ENCODE results near the gene EVL. TPM values are rescaled to one million over a fixed set of nuclear protein-coding genes. Genes with fewer than 3 reads are reported as not detected.

Gene EVL
- total and polyA plus RNA-seq, 2 donors (not counting 3 experiments of a cell fraction or from before 2014, with no cell fraction given), result 34.6 to 62.5 TPM

GRCh38 chr14:100056964-100057795, 8.0 kb upstream of the EVL start:
- Histone ChIP-seq H3K4me3 (replicated peaks in 1 of 3; ENCODE audit: insufficient read depth in 1 of 3, low read depth in 1 of 3, low read length in 3 of 3) (no peak overlapping the region), H3K27me3 (ENCODE audit: control insufficient read depth in 2 of 2, insufficient read depth in 2 of 2, low read length in 2 of 2) (no peaks in the 10 kb centered on the region), H3K79me2 (ENCODE audit: control insufficient read depth, insufficient read depth, low read length) (peaks cover 2% of the 10 kb centered on the region), H3K9me3 (replicated peaks; ENCODE audit: control insufficient read depth, insufficient read depth, low read length) (no peaks in the 10 kb centered on the region), H2AFZ (ENCODE audit: low read depth, low read length) (no peak overlapping the region), H3K9me1 (replicated peaks; ENCODE audit: control insufficient read depth, extremely low read depth, insufficient read depth, low read length) (no peaks in the 10 kb centered on the region), H3K27ac (ENCODE audit: insufficient read depth, low read depth, low read length) (no peak overlapping the region), H3K4me1 (ENCODE audit: control insufficient read depth, extremely low read depth, insufficient read depth, low read length) (peaks cover 9% of the 10 kb centered on the region), H3K9ac (replicated peaks; ENCODE audit: extremely low read depth, insufficient read depth, low read length) (no peak overlapping the region), H3K36me3 (ENCODE audit: control insufficient read depth in 2 of 2, extremely low read depth in 1 of 2, insufficient read depth in 2 of 2, low read length in 2 of 2) (no peaks in the 10 kb centered on the region), H3K4me2 (ENCODE audit: insufficient read depth, low read length) (no peak overlapping the region), H4K20me1 (replicated peaks; ENCODE audit: control insufficient read depth, extremely low read depth, insufficient read depth, low read length) (no peaks in the 10 kb centered on the region)
- POLR2A ChIA-PET, result no interaction called here
- TF ChIP-seq EZH2 (IDR thresholded peaks at IDR 0.05; ENCODE audit: borderline replicate concordance, low read depth, low read length, severe bottlenecking), result no peak
- TF ChIP-seq, protein P1, sequence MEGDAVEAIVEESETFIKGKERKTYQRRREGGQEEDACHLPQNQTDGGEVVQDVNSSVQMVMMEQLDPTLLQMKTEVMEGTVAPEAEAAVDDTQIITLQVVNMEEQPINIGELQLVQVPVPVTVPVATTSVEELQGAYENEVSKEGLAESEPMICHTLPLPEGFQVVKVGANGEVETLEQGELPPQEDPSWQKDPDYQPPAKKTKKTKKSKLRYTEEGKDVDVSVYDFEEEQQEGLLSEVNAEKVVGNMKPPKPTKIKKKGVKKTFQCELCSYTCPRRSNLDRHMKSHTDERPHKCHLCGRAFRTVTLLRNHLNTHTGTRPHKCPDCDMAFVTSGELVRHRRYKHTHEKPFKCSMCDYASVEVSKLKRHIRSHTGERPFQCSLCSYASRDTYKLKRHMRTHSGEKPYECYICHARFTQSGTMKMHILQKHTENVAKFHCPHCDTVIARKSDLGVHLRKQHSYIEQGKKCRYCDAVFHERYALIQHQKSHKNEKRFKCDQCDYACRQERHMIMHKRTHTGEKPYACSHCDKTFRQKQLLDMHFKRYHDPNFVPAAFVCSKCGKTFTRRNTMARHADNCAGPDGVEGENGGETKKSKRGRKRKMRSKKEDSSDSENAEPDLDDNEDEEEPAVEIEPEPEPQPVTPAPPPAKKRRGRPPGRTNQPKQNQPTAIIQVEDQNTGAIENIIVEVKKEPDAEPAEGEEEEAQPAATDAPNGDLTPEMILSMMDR (IDR thresholded peaks at IDR 0.05; ENCODE audit: extremely low read depth in 1 of 2, insufficient read depth in 1 of 2, low read depth in 1 of 2, low read length in 2 of 2), result peak in 1 of 2 donors; percentile 28
- DNase-seq (ENCODE audit: low read depth, low spot score) (peak; percentile 39), FAIRE-seq (peak; percentile 83)
- intact Hi-C loops (cut with micrococcal nuclease) (loop anchor here (1.0 to 2.0 kb wide), 2 partner anchors 51 to 136 kb away; no protein-coding TSS in a partner anchor), dilution Hi-C loops (cut with MboI; ENCODE audit: extremely low pct_ligation_motif_present, low sequenced_read_pairs) (no loop called here)
- CTCF ChIA-PET, result interaction anchor here (0.8 to 3.0 kb wide), 9 partner anchors 9 to 190 kb away, joined by 3 to 39 read pairs (median 4); no protein-coding TSS in a partner anchor
- BruUV-seq (replicated peaks), result no TSS peak

DNA sequence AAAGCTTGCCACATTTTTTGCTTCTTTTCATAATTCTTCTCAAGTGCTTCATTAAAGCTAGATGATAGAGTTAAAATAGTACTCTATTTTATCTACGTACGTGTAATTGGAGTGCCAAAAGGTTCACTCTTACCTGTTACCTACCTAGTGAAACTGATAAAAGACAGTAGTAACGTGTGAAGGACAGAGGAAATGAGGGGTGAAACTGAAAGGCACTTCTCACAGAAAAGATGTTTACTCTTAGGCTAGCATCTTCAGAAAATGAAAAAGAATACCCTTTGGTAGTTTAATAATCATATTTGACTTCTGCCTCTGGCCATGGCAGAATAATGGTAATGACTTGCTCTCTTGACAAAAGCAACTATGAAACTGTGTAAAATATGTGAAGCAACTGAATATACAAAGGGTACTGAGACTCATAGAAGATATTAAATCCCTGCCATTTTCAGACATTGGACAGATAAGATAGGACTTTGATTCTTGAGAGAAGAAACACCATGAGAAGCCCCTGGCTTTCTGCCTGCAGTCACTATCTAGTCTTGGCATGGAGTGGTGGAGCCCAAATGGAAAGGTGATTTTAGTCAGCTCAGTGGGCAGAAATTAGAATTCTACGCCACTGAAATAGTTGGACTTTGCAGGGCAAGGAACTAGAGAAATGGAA, 6.3 kb upstream of the EVL start:
- intact Hi-C loops (cut with micrococcal nuclease), result no loop called here
- Histone ChIP-seq H3K27me3 (ENCODE audit: control insufficient read depth in 2 of 2, insufficient read depth in 2 of 2, low read length in 2 of 2) (no peaks in the 10 kb centered on the region), H3K4me1 (ENCODE audit: control insufficient read depth, extremely low read depth, insufficient read depth, low read length) (peaks cover 9% of the 10 kb centered on the region), H3K9me3 (replicated peaks; ENCODE audit: control insufficient read depth, insufficient read depth, low read length) (no peaks in the 10 kb centered on the region), H2AFZ (ENCODE audit: low read depth, low read length) (no peak overlapping the region), H4K20me1 (replicated peaks; ENCODE audit: control insufficient read depth, extremely low read depth, insufficient read depth, low read length) (no peaks in the 10 kb centered on the region), H3K9me1 (replicated peaks; ENCODE audit: control insufficient read depth, extremely low read depth, insufficient read depth, low read length) (no peaks in the 10 kb centered on the region), H3K79me2 (ENCODE audit: control insufficient read depth, insufficient read depth, low read length) (peaks cover 2% of the 10 kb centered on the region), H3K9ac (replicated peaks; ENCODE audit: extremely low read depth, insufficient read depth, low read length) (no peak overlapping the region), H3K4me3 (replicated peaks in 1 of 3; ENCODE audit: insufficient read depth in 1 of 3, low read depth in 1 of 3, low read length in 3 of 3) (no peak overlapping the region), H3K27ac (ENCODE audit: insufficient read depth, low read depth, low read length) (no peak overlapping the region), H3K4me2 (ENCODE audit: insufficient read depth, low read length) (no peak overlapping the region), H3K36me3 (ENCODE audit: control insufficient read depth in 2 of 2, extremely low read depth in 1 of 2, insufficient read depth in 2 of 2, low read length in 2 of 2) (no peaks in the 10 kb centered on the region)
- POLR2A ChIA-PET, result no interaction called here
- CTCF ChIA-PET, result no interaction called here
- DNase-seq (ENCODE audit: low read depth, low spot score) (no peak), FAIRE-seq (no peak)
- TF ChIP-seq FOS (IDR thresholded peaks at IDR 0.05; ENCODE audit: borderline replicate concordance, insufficient read depth, low read length) (no peak), MYC (IDR thresholded peaks at IDR 0.05; ENCODE audit: low read depth, low read length) (no peak), JUN (IDR thresholded peaks at IDR 0.05; ENCODE audit: borderline replicate concordance, insufficient read depth, insufficient read length, low read depth) (no peak)
- dilution Hi-C loops (cut with MboI; ENCODE audit: extremely low pct_ligation_motif_present, low sequenced_read_pairs), result no loop called here
- BruUV-seq (replicated peaks), result no TSS peak

All from endothelial cell of umbilical vein (primary cell).